HG03520 (cell line): Measurements from ENCODE around the gene PLCD3.

ENCODE experiments used
- ATAC-seq: cut with Tn5 transposase; IDR thresholded peaks from one replicate; pipeline ENCODE4 v1.9.1; 2021; ENCODE audit warnings: mild to moderate bottlenecking, moderate library complexity; ENCODE audit not compliant: unreplicated experiment

Gene PLCD3, protein sequence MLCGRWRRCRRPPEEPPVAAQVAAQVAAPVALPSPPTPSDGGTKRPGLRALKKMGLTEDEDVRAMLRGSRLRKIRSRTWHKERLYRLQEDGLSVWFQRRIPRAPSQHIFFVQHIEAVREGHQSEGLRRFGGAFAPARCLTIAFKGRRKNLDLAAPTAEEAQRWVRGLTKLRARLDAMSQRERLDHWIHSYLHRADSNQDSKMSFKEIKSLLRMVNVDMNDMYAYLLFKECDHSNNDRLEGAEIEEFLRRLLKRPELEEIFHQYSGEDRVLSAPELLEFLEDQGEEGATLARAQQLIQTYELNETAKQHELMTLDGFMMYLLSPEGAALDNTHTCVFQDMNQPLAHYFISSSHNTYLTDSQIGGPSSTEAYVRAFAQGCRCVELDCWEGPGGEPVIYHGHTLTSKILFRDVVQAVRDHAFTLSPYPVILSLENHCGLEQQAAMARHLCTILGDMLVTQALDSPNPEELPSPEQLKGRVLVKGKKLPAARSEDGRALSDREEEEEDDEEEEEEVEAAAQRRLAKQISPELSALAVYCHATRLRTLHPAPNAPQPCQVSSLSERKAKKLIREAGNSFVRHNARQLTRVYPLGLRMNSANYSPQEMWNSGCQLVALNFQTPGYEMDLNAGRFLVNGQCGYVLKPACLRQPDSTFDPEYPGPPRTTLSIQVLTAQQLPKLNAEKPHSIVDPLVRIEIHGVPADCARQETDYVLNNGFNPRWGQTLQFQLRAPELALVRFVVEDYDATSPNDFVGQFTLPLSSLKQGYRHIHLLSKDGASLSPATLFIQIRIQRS

DNA sequence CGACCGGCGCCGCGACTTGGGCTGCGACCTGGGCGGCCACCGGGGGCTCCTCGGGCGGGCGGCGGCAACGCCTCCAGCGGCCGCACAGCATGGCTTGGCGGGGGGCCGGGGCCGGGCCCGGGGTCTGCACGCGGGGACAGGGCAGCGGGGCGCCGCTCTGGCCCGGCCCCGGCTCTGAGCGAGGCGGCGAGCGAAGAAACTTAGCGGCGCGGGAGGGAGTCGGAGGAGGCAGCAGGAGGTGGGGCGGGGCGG lies at the start of gene PLCD3:
PLCD3 (minus strand) TSS at position 196 of the 252 bp plus-strand sequence; CDS start at position 91, 105 bp downstream.
- no peak for ATAC-seq

DNA sequence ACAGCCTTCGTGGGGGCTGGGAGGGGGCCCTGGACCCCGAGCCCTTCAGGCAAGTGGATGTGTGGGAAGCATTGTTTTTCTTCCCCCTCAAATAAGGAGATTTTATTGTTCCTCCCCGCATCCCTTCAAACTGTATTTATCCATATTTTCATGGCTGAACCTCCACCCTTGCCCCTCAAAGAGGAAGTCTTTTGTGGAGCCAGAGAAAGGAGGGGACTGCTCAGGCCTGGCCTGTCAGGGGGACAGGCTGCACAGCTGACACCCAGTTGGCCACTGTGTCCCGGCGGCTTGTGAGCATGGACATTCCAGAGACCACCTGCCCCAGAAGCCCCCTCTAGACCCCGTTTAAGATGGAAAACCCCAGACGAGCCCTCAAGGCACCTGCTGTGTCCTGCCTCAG lies 45.2 kb upstream of the PLCD3 start:
- ATAC-seq, result no peak

DNA sequence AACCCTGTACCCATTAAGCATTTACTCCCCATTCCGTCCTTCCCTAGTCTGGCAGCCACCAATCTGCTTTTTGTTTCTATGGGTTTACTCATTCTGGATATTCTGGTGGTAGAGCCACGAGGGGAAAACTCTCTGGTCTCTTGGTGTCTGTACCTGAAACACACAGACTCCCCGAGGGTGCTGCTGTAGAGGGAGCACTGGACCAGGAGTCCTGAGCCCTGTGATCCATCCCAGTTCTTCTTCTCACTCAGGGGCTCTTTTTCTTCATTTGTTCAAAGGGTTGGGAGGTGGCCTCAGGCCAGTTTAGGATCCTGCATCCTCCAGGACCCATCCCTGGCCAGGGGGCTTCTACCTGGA lies 43.4 kb upstream of the PLCD3 start:
- no peak for ATAC-seq

DNA sequence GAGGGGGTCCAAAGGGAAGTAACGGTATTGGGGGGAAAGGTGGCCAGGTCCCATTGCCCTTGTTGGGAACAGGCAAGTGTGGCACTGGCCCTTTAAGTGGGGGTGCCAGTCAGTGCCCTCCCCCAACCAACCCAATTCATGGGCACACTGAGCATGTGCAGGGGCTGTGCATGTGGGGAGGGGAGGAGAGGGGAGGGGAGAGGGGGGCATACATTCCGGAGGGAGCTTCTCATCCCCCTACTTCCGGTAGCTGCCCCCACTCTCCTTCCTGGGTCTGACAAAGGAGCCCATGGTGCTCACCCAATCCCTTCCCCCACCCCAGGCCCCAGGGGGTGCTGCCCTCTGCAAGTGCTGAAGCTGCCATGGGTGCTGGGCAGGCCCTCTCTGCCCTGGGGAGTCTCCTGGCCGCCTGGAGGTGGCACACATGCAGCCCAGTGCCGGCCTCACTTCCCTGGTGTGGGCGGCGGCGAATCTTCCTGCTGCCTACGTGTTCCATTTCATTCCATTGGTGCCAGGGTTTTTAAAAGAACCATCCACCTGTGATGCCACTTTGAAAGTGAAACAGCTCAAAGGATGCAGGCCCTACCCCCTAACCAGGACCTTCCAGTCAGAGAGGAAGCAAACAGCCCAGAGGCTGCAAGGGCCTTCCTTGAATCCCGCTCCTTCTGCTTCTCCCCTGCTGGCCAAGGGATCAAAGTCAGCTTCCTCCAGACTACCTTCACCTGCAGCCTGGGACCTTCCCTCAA lies 40.4 kb upstream of the PLCD3 start:
- ATAC-seq, result no peak

DNA sequence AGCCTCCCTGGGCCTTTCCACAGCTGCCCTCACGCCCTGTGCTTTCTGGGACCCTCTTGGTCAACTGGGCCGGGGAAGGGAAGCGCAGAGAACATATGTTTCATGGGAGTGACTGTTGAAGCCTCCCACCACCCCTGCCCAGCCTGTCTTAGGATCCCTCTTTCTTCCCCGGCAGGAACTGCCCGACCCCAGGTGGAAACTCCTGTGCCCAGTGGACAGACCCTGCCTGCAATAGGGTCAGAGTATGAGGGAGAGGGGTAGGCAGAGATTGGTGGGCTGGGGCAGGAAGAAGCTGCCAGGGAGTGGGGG lies 39.9 kb upstream of the PLCD3 start:
- no peak for ATAC-seq

DNA sequence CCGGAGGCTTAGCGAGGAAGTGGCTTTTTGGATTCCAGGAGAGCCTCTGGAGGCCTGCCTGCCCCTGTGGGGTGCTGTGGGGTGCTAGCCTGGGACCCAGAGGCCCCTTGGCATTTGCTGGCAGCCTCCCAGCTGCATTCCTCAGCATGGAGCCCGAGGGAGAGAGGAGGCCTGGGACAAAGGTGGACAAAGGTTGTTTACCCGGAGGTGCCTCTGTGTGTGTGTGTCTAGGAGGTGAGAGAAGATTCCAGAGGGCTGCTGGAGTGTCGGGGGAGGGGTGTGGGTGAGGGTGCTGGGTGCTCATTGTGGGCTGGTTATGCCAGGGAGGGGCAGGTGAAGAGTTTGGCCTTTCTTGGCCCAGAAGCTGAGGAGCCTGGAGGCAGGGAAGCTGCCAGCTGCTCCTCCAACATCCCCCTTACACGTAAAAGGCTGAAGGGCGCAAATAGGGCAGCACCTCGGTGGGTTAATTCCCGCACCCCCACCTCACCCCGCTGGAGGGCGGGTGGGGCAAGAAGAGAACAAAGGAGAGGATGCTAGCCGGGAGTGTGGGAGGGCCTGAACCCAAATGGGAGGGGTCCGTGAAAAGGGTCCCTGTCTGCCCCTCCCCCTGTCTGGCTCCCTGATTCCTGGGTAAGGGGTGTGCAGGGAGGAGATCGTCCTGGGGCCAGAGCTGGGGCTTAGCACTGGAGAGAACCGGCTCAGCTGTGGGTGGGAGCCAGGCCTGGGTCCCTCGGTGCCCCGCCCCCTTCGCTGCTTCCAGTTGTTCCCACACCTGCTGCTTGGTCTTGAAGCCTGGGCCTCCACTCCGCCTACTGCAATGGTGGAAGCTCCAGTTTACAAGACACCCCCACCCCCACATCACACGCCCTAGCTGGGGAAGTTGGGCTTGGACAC lies 39.3 kb upstream of the PLCD3 start:
- no peak for ATAC-seq

DNA sequence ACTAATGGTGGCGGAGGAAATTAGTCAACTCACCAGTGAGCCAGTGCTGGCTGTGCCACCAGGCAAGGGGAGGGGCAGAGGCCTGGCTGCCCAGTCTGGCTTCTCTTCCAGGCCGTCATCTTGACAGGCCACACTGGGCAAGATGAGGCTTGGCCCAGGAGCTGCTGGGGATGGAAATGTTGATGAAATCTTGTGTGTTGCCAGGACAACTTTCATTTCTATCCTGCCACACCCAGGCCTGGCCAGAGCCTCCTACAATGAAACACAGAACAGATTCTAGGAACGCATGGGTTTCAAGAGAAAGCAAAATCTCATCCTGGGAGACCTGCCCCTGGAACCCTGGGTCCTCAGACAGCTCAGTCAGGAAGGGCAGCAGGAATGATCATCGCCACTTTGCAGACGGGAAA lies 38.6 kb upstream of the PLCD3 start:
- ATAC-seq, result no peak

DNA sequence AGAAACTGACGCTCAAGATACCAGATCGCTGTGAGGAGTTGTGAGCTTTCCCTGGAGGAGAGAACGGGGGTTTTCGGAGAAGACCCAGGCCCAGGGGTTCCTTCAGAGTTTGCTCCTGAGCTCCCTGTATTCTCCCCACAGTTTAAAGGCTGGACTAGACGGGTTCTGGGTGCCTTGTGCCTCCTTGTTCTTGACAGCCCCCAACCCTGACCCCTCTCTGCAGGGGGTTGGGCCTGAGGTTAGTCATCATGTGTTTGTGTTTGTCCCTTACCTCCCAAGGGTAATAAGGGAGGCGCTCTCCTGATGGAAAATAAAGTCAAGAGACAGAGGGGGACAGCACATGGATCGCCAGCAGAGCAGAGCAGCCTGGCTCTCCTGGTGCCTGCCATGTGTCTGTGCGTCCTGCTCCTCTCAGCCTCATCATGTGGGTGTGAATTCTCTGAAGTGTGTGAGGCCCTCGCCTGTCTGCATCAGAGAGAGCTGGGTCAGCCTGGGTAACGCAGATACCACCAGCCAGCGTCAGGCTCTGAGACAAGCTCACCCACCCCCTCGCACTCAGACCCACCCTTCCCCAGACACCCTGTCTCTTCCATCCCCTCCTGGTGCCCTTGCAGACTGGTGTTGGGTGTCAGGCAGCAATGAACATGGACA lies 38.1 kb upstream of the PLCD3 start:
- ATAC-seq, result no peak

DNA sequence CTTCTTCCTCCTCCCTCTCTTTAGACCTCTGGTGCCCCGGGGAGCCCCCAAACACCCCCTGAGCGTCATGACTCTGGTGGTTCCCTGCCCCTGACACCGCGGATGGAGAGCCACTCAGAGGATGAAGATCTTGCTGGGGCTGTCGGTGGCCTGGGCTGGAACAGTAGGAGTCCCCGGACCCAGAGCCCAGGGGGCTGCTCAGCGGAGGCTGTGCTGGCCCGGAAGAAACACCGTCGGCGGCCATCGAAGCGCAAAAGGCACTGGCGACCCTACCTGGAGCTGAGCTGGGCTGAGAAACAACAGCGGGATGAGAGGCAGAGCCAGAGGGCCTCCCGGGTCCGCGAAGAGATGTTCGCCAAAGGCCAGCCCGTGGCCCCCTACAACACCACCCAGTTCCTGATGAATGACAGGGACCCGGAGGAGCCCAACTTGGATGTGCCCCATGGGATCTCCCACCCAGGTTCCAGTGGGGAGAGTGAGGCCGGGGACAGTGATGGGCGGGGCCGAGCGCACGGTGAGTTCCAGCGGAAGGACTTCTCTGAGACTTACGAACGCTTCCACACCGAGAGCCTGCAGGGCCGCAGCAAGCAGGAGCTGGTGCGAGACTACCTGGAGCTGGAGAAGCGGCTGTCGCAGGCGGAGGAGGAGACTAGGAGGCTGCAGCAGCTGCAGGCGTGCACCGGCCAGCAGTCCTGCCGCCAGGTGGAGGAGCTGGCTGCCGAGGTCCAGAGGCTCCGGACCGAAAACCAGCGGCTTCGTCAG lies 36.9 kb upstream of the PLCD3 start:
- ATAC-seq, result no peak

DNA sequence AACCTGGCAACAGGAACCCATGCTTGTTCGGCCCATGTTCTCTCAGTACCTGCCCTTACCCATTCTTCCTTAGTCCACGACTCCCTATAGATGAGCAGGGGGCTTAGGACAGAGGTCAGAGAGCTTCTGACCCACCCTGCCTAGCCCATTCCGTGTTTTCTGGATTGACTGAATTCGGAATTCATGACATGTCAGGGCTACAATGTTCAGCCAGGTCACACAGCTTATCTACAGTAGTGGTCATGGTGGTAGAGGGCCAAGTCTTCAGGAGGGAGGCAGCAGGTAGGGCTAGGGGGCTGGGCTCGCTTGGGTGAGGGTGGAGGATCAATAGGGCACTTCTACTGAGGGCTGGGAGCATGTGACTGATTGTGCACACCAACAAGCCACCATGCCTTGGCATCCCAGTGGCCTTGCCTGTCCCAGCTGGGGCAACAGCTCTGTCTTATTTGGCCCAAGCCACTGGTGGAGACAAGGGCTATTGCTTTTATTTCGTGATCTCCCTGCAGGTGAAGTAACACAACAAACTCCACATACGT lies 32.5 kb upstream of the PLCD3 start:
- ATAC-seq, result no peak

DNA sequence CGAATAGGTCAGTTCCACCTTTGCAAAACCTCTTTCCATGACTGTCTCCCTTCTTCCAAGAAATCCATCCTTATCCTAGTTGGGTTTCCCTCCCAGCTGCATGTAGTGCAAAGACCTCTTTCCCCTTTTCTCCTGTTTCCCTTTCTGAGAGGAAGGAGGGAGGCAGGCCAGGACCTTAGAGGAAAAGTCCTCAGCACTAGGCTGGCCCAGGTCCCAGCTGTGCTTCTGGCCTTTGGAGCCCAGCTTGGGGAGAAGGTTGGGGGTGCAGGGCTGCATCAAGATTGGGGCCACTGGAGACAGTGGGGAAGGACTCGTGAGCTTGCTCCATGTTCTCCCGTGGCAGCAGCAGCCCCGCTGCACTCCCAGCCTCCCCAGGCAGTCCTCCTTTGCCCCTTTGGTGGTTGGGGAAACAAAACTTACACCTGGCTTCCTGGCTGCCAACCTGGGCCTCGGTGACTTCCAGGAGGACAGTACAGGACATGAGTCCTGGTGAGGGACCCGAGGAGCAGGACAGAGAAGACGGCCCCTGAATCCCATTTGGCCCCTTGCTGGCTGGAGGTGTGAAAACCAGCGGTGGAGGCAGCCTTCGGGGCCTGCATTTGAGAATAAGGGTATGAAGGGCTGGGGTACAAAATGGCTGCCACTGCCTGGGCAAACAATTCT lies 29.8 kb upstream of the PLCD3 start:
- no peak for ATAC-seq

DNA sequence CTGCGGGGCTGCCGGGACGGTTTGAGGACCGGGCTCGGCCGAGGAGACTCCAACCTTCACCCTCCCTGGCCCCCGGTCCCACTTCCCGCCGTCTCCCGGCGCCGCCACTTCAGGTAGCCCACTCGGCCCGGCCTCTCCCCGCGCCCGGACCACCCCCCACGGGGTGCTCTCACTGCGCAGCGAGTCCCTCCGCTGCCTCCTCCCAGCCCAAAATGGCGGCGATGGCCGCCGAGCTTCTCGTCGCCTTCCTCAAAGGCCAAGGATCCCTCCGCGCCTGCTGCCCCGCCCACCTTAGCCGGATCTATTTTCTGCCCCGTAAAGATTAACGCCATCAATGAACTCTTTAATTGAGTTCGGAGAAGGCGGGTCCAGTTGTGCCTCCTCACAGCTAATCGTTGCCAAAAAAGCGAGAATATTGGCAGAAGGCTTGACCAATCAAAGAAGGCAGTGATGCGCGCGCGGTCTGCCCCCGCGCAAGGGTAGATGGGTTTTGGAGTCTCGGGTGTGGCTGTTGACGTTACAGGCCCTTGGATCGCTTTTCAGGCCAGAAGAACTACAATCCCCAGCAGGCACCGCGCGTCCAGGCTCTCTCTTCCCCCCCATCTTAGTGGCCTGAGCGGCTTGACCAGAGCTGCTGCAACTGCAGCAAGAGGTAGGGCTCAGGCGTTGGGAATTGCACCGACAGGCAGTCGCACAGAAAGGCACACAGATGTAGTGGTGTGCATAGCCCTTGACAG lies 29.1 kb upstream of the PLCD3 start, which contains the start of gene HEXIM2:
HEXIM2 (plus strand) TSS at position 588 of the 737 bp plus-strand sequence. CDS start 919 bp downstream, outside the sequence.
- peak; percentile 85 for ATAC-seq

DNA sequence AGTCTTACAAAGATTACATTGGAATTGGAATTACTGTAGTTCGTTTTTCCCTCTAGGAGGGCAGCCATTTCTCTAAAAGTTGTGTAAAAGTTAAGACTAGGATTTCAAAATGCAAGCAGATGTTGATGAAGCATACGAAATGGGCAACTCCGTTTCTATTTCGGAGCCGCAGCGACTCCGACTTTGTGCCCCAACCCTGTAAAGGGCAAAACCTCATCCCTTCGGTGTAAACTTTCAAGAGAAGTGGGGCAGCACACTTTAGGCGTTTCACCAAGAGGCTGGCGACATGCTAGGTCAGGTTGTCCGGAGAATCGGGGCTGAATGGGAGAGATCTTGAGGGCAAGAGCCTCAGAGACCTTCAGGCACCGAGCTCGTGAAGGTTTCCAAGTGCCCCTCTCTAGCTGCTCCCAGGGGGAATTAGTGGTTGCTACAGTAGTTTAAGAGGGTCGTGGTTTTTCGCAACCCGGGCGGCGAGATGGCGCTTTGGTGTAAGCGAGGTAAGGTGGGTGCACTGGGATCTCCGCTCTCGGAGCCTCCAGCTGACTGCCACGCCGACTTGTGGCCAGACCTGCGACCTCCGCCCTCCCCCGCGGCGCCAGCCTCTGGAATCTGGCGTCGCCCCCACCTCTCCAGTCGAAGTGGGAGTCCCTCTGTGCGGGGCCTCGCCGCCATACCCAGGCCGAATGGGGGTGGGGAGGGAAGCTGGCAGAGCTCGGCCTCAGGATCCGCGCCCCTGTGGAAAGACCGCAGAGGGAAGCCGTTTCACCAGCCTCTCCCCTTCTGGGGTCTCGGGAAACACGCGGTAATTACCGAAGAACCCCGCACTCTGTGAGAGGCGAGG lies 28.4 kb upstream of the PLCD3 start:
- ATAC-seq, result peak; percentile 13

DNA sequence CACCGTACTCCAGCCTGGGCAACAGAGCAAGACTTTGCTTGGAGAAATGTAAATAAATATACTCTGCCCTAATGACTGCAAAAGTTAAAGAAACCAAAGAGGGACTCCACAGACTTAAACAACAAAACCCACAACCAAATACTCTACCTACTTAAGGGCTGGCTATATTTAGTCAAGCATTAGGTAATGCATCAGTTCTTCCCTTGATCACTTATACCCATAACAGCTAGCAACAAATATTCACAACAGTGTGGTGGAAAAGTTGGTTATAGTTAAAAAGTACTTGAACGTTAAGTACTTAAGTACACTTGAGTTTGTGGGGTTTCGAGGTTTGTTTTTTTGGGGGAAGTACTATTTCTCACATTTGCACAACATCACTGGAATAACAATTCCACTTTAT lies 23.9 kb upstream of the PLCD3 start:
- ATAC-seq, result no peak

DNA sequence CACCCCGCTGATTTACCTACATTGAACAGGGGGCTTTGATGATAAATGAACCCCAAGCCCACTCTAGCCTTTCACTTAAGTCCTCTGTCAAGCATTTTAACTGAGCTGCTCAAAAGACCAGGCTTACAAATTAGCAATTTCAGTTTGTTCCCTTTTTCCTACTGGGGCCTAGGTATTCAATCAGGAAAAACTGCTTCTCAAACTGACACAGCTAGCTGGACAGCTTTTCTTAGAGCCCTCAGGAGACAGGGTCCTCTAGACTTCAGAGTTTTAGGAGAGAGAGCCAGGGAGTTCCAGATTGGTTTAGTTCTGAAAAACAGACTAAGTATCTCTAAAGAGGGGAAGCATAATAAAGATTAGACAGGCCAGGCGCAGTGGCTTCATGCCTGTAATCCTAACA lies 23.2 kb upstream of the PLCD3 start:
- no peak for ATAC-seq

DNA sequence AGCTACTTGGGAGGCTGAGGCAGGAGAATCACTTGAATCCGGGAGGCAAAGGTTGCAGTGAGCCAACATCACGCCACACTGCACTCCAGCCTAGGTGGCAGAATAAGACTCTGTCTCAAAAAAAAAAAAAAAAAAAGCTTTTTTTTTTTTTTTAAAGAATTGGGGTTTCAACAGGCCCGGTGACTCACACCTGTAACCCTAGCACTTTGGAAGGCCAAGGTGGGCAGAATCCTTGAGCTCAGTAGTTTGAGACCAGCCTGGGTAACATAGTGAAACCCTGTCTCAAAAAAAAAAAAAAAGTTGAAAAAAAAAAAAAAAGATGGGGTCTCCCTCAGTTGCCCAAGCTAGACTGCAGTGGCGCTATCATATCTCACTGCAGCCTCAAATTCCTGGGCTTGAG lies 22.7 kb upstream of the PLCD3 start:
- ATAC-seq, result no peak
